GM21825 (cell line): ENCODE measurements around the gene SEMA5B.

Experiments
- ATAC-seq: cut with Tn5 transposase; IDR thresholded peaks from one replicate; pipeline ENCODE4 v1.9.1; 2021; ENCODE audit warnings: mild to moderate bottlenecking, moderate library complexity; ENCODE audit not compliant: unreplicated experiment

The SEMA5B gene

DNA sequence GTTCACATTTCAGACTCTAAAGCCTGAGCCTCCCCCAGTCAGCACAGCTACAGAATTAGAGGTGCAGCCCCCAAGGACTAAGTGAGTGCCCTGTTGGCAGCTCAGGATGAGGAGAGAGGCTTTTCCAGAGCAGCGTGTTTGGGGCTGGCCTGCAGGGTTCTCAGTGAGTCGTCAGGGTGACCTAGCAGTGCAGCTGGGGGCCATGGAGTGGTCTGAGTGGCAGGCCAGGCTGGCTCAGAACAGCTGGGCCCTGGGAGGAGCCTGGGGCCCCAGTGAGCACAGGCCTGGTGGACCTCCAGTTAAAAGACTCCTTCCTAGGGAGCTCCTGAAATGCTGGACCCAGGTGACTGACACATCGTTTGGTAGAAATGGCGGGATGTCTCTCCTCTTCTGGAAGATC is 124.4 kb downstream of the SEMA5B start:
- ATAC-seq: no peak

DNA sequence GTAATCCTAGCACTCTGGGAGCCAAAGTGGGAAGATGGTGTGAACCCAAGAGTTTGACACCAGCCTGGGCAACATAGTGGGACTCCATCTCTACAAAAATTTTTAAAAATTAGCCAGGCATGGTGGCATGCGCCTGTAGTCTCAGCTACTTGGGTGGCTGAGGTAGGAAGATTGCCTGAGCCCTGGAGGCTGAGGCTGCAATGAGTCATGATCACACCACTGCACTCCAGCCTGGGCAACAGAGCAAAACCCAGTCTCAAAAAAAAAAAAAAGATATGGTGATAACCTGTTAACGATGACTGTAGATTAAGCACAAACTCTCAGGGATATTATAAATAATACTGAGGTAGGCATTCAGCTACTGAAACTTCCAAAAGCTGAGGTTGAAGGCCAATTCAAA is 125.2 kb downstream of the SEMA5B start:
- no peak for ATAC-seq

DNA sequence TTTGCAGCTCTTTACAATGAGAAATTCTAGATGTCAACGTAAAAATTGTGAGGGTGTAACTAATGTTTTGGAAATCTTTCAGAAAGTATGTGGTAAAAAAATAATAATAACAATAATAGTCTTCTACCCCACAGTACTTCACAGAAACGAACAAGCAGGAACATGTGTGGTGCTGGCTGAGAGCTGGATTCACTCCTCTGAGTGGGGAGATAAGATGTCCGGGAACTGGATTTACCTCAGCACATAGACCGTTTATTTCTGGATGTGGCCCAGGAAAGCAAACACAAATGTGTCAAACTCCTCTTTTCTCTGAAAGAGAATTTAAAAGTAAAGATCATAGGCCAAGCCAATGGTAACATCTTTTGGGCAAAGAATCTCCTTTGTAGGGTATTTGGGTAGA is 129.3 kb downstream of the SEMA5B start:
- ATAC-seq: no peak

DNA sequence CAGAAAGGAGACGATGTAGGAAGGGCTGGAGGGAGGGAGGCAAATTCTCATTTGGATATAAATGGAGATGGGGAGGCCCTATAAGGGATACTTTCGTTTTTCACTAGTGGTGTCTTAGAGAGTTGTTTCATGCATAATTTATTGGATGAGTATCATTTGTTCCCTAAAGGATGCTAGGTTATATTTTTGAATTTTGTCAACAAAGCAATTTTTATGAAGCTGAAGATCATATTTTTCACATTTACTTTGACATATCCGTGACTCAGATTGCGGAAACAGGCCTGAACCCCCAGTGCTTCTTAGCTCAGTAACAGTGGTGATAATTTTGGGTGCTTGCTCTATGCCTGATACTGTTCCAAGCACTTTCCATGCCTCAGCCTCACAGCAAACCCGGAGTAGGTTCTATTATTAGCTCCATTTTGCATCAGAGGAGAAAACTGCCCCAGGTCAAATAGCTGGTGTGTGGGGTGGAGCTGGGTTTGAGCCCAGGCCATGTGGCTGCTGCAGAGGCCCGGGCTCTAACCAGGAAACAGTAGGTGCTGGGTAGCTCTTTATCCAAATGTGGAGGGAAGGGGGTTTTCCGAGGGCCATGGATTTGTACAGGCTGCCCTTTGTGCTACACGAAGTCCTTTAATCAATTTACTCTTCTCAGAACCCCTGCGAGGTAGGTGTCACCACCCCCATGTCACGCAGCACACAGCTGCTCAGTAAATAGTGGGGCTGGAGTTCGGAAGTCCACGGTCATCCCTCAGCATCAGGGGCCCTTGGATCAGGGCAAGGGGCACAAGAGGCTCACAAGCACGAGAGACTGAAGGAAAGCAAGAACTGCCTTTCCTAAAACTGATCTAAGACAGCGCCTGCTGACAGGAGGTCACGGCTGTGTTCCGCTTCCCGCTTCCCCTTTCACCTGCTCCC is 133.6 kb downstream of the SEMA5B start:
- ATAC-seq: no peak

DNA sequence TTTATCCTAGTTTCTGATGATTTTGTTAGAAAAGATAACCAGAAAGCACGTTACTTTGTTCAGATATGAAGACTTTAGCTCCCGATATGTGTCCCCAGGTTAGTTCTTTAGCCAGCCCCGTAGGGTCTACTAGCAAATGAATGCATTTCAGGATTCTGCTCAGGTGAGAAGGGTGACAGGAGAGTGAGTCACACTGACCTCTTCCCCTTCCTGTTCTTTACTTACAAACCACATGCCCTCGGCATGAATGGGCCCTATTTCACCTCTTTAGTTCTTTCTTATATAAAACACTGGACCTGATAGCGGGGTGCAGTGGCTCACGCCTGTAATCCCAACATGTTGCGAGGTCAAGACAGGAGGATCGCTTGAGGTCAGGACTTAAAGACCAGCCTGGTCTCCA is 134.3 kb downstream of the SEMA5B start:
- ATAC-seq: peak; percentile 52

DNA sequence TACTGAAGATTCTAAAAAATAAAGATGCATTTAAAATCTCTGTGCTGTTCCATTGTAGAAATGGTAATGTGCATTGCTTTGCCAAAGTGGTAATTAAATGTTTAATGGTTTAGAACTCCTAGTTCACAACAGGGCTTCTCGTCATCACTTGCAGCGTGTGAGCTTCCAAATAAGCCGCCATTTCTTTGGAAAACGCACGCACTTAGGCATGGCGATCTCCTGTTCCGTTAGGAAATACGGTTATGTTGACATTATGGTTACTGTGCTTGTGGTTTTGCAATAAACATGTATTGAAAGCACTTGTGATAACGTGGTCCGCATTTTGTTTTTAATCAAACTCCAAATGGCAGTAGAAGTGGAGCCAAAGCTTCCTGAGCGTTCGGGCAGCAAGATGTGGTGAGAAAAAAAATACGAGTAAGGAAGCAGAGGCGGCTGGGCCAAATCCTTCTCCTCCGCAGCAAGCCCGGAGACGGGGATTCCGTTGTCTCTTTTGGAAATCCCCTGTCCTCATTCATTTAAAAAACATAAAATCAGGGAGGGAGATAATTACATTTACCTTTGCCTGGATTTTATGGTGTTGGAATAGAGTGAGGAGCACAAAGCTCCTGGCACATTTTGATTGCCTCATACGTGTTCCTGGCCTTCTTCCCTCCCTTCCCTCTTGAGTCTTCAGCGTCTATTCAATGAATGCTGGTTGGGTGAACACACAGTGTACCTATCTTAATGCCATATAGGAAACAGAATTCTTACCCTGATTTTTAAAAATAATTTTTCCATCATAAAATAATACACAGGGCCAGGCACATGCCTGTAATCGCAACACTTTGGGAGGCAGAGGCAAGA is 135.2 kb downstream of the SEMA5B start:
- no peak for ATAC-seq

DNA sequence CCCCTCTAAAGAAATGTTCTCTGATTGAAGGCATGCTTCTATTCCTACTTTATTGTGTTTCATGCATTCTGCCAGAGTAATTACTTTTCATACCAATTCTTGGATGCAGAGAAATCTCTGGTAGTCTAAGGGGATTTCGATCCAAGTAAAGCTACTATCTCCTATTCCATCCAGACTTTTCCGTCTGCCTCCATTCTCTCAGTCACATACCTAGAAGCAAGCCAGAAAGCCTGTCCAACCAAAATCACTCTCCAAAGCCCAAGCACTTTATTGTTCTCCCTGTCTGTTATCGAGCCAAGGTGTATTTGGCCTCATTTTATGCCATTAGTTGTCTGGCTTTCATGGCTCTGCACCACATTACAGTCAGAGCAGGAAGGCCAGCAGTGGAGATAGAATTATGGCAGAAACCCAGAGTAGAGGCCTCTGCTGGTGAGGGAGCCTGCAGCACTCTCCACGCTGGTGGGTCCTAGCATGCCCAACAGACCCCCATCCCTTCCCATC is 136.8 kb downstream of the SEMA5B start:
- ATAC-seq: no peak

DNA sequence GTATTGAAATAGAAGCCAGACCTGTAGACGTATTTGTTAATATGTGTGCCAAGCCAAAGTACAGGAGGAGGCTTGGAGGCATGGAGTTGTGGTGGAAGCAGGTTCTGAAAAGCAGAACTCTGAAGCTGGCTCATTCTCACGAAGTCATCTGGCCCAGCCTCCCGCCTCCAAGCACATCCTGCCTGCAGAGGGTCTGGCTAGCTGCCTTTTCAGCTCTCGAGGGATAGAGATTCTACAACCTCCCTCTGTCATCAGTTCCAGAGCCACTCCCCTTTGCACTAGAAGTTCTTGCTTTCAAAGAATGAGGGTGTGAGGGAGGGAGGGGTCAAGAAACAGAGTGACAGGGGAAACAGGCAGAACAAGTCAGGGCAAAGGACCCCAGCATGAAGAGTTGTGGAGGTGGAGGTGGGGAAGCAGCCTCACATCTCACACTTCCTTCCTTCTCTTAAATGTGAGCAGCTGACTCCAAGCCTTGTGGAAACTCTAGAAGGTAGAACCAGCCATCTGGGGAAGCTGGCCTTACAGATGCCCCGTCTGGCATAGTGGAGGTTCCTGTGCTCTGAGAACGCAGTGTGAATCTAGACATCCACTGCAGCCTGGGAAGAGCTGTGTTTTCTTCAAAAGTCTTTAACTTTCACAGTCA is 137.4 kb downstream of the SEMA5B start:
- peak; percentile 46 for ATAC-seq

DNA sequence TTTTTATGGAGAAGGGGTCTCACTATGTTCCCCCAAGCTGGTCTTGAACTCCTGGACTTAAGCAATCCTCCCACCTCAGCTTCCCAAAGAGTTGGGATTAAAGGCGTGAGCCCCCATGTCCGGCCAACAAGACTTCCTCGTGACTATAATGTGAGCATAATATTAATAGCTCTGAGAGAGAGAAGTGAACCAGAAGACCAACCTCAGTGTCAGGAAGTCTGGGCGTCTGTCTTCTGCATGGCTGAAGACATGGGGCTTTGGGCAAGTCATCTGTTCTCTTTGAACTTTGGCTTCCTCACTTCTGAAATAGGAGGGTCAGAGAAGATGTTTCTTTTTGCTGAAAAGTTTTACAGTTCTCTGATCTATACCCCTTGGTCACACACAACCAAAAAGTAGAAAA is 140.6 kb downstream of the SEMA5B start:
- ATAC-seq: no peak

DNA sequence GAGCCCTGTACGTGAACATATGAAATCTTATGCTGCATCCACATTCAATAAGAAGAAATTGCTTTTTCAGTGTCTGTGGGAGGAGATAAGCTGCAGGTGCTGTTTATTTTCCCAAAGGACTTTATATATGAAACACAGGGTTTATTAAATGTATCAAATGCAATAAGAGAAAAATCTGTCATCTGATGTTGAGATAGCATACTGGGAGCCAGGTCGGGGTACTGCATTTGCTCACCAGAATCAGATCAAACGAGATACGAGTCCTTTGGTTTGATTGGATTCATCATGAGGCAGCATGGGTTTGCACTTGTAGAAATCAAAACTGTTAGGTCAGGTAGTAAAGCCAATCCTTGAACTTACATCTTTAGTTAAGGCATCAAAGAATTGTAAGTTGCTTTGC is 141.3 kb downstream of the SEMA5B start:
- ATAC-seq: no peak

DNA sequence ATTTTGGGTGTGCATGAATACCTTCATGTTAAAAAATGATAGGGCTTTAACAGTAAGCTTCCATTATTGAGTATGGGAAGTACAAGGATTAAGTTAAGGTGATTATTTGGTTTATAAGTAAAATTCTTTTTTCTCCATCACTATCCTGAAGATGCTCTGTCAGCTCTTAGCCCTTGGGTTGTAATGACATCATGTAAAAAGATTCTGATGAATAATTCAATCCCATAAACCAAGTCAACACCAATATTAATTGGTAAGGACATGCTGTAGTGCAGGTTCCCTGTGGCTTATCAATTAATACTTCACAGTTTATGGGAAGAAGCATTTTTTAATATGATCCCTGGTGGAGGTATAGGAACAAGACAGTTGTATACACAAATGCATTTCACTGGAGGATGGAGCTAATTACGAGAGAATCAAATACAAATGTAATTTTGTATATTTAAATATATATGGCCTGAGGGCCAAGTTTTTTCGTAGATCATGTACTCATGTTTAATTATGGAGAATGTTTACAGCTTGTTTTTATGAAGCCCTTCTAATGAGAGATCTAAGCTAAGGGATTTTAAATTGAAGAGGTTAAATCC is 145.1 kb downstream of the SEMA5B start:
- no peak for ATAC-seq

DNA sequence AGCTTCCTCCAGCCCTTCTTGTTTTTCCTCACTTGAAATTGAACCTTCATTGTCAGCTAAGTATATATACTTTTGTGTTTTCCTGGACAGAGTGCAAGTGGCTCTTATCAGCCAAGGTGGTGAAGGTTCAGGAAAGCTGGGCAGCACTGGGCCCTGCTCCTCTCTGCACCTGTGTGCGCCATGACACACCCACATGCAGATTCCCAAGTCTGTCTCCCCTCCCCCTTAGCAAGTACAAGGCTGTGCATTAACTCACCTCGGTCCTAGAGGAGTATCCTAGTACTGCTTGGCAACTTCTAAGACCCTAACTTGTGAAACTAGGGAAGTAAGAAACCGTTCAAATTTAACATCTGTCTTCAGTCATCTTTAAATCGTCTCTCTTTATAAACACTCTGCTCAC is 146.9 kb downstream of the SEMA5B start:
- no peak for ATAC-seq

DNA sequence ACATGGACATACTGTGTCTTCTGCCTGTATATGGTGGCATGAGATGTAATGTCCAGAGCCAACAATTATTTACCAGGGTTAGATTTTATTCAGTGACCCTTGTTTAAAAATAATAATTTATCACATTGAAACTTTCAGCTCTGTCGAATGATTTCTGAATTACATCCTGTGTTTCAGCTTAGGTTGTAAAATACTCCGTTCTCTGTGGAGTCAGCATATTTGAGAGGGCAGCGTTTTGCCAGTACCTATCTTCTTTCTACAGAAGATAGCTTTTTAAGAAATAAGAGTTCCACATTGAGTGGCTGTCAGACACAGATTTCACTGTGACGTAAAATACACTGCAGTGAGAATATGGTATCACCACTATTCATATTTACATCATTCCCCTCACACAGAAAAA is 147.4 kb downstream of the SEMA5B start:
- ATAC-seq: no peak

DNA sequence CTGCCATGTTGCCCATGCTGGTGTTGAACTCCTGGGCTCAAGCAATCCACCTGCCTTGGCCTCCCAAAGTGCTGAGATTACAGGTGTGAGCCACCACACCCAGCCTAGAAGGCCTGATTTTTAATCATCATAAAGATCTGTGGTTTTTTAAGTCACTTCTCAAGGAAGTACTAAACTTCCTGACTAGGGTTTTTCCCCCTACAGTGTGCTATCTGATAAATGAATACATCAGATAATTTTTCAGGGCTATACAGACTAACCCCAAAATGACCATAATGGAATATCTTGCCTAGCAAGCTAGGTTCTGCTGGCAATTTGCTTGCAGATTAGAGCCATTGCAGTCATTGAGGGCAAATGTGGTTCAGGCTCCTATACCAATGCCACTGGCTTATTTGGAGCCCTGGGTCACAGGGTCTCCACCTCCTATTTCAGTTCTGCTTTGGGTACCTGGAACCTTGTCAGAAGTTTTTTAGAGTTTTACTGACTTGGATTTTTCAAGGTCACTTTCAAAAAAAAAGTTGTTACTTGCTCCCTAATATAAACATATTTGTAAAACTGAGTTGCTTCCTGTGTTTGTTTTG is 151.9 kb downstream of the SEMA5B start:
- no peak for ATAC-seq

DNA sequence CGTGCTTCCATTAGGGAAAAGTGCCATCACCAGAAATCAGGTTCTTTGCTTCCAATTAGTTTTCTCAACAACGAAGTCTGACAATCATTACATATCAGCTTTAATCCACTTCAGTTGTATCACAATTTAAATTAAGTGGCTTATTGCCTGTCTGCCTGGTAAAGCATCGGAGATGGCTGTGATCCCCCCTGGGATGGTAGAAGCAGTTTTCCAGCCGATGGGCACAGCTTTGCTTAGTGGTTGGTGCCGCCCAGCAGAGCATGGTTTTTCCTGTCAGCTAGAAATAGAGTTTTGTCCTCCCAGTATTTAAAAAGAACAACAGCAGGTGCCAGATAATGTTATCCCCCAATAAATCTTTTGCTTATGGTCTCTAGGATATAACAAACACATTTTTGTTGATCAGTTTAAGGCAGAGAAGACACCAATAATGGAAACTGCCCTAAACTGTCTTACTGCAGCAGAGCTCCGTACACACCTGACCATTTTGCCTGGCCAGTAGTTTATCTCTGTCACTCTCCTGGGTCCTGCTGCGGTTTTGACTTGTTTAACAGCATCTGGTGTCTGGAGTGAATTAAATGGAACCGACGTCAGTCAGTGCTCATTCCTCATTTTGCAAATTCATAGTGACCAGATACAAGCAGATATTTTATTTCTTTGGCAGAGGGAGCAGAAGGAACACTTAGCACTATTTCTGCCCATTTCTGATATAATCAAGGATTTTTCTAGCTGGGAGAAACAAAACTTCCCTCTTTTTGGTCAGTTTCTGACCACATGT is 153.6 kb downstream of the SEMA5B start:
- no peak for ATAC-seq

DNA sequence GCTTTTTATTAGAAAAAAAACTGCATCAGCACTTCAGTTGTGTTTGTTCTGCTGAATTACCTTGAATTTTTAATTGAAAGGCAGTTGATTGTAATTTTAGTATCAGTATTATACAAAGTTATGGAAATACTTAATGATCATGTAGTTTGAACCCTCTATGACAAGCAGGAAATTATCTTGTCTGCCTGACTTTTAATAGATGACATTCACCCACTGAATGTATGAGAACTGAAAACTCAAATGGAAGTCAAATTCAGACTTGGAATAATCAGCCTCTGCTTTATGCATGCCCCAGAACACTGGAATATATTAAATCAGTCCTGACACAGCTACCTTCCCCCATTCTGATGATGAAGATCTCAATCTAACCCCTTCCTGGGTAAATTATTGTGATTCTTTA is 159.2 kb downstream of the SEMA5B start:
- ATAC-seq: no peak

DNA sequence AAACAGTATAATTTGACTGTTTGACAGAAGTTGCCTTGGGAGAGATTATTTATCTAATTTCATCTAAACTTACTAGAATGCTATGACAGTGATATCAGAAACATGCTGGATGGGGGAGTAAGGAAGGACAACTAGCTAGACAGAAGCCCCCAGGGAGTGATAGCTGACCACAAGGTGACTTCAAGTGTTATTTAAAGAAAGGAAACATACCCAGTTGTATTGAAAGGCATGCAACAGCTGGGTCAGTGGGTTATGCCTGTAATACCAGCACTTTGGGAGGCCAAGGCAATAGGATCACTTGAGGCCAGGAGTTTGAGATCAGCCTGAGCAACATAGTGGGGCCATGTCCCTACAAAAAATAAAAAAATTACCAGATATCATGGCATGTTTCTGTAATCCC is 163.1 kb downstream of the SEMA5B start:
- ATAC-seq: no peak

DNA sequence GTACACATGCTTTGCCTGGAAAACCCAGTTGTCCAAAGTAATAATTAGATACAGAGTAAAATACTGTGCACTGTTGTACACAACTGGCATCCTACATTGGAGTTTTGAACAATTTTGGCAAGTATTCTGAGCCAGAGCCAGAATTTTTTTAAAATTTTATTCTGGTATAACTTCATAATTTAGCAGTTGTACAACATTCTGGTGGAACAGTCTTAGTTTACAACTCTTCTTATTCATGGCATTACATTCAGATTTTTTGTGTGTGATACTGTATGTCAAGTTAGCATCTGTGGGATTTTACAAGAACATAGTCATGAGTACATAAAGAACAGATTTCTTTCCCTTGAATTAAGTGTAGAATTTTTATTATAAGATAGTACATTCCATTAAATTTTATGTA is 165.2 kb downstream of the SEMA5B start:
- ATAC-seq: no peak
